Liver (tissue), 9 donors: ENCODE data around the gene MTA2. TPM values are rescaled to one million over a fixed set of nuclear protein-coding genes. Genes with fewer than 3 reads are reported as not detected.

Source experiments
- DNase-seq: peaks from one replicate; pipeline ENCODE4 v3.0.0-alpha.2; 2017; ENCODE audit warnings: low spot score
- H3K27ac ChIP-seq, 2 donors: one replicate each; pipeline ENCODE4 v1.7.0; 2013; ENCODE audit warnings: inconsistent platforms in 2 of 2, low read length in 2 of 2, control low read depth in 1 of 2, low read depth in 1 of 2, mild to moderate bottlenecking in 1 of 2
- H3K27me3 ChIP-seq, 4 donors: one replicate each; pipeline versions ENCODE4 v1.6.1 to v1.7.0; 2013; ENCODE audit warnings: low read length in 3 of 4, inconsistent platforms in 1 of 4, mild to moderate bottlenecking in 1 of 4, moderate library complexity in 1 of 4; ENCODE audit not compliant: control insufficient read depth in 4 of 4, insufficient read depth in 4 of 4
- H3K36me3 ChIP-seq, 4 donors: one replicate each; pipeline versions ENCODE4 v1.6.1 to v1.7.0; 2013; ENCODE audit warnings: low read length in 3 of 4, mild to moderate bottlenecking in 3 of 4, low read depth in 1 of 4, moderate library complexity in 1 of 4; ENCODE audit not compliant: control insufficient read depth in 4 of 4, insufficient read depth in 3 of 4
- H3K4me1 ChIP-seq, 4 donors: one replicate each; pipeline versions ENCODE4 v1.6.1 to v1.7.0; 2013; ENCODE audit warnings: low read length in 3 of 4, mild to moderate bottlenecking in 3 of 4, moderate library complexity in 1 of 4; ENCODE audit not compliant: control insufficient read depth in 4 of 4, insufficient read depth in 4 of 4
- H3K4me3 ChIP-seq, 3 donors: one replicate each; pipeline versions ENCODE4 v1.6.1 to v1.7.0; 2013; ENCODE audit warnings: low read length in 3 of 3, control low read depth in 1 of 3, low read depth in 1 of 3, mild to moderate bottlenecking in 1 of 3
- H3K9ac ChIP-seq, 2 donors: one replicate each; pipeline ENCODE4 v1.7.0; 2013; ENCODE audit warnings: low read length in 2 of 2, mild to moderate bottlenecking in 2 of 2, moderate library complexity in 2 of 2, control low read depth in 1 of 2, low read depth in 1 of 2
- H3K9me3 ChIP-seq, 4 donors: one replicate each; pipeline versions ENCODE4 v1.6.1 to v1.7.0; 2013; ENCODE audit warnings: low read length in 3 of 4; ENCODE audit not compliant: control insufficient read depth in 4 of 4
- EGR1 ChIP-seq, 2 donors: IDR thresholded peaks; 2 replicates each; pipeline ENCODE4 v1.6.1; 2016 to 2018; ENCODE audit warnings: antibody characterized with exemption in 2 of 2, low read depth in 2 of 2
- FOXA1 ChIP-seq: IDR thresholded peaks from 2 replicates; pipeline ENCODE4 v1.6.1; 2016; ENCODE audit warnings: antibody characterized with exemption
- FOXA2 ChIP-seq: IDR thresholded peaks from 2 replicates; pipeline ENCODE4 v1.6.1; 2016; ENCODE audit warnings: antibody characterized with exemption
- GABPA ChIP-seq, 2 donors: IDR thresholded peaks in 1 of 2; conservative IDR thresholded peaks in 1 of 2; 2 replicates each; pipeline ENCODE4 v1.6.1; 2016; ENCODE audit warnings: antibody characterized with exemption in 2 of 2, mild to moderate bottlenecking in 1 of 2, moderate library complexity in 1 of 2
- HNF4A ChIP-seq, 2 donors: conservative IDR thresholded peaks; 2 replicates each; pipeline ENCODE4 v1.6.1; 2016; ENCODE audit warnings: antibody characterized with exemption in 2 of 2, mild to moderate bottlenecking in 2 of 2
- HNF4G ChIP-seq: IDR thresholded peaks from 2 replicates; pipeline ENCODE4 v1.6.1; 2016; ENCODE audit warnings: antibody characterized with exemption
- JUND ChIP-seq, 2 donors: IDR thresholded peaks; 2 replicates each; pipeline ENCODE4 v1.6.1; 2016; ENCODE audit warnings: antibody characterized with exemption in 2 of 2
- NR2F2 ChIP-seq: IDR thresholded peaks from 2 replicates; pipeline ENCODE4 v1.6.1; 2016; ENCODE audit warnings: antibody characterized with exemption
- RAD21 ChIP-seq, 2 donors: IDR thresholded peaks; 2 replicates each; pipeline ENCODE4 v1.6.1; 2016; ENCODE audit warnings: antibody characterized with exemption in 2 of 2, mild to moderate bottlenecking in 2 of 2
- REST ChIP-seq: IDR thresholded peaks from 2 replicates; pipeline ENCODE4 v1.6.1; 2016; ENCODE audit warnings: antibody characterized with exemption, mild to moderate bottlenecking
- RXRA ChIP-seq, 2 donors: IDR thresholded peaks; 2 replicates each; pipeline ENCODE4 v1.6.1; 2017 to 2018; ENCODE audit warnings: antibody characterized with exemption in 2 of 2, mild to moderate bottlenecking in 1 of 2
- SP1 ChIP-seq: IDR thresholded peaks from 2 replicates; pipeline ENCODE4 v1.6.1; 2018; ENCODE audit warnings: antibody characterized with exemption, mild to moderate bottlenecking
- TAF1 ChIP-seq: conservative IDR thresholded peaks from 2 replicates; pipeline ENCODE4 v1.6.1; 2016; ENCODE audit warnings: antibody characterized with exemption, mild to moderate bottlenecking
- YY1 ChIP-seq: IDR thresholded peaks from 2 replicates; pipeline ENCODE4 v1.6.1; 2016; ENCODE audit warnings: antibody characterized with exemption, mild to moderate bottlenecking
- ZBTB33 ChIP-seq: IDR thresholded peaks from 2 replicates; pipeline ENCODE4 v1.6.1; 2016; ENCODE audit warnings: antibody characterized with exemption
- WGBS: extraction: QIAGEN DNeasy Blood & Tissue Kit; methylation state at CpG from one replicate; pipeline ENCODE4 v1.1.7; 2013; 5-methylcytosine and 5-hydroxymethylcytosine counted together
- polyA plus RNA-seq, 2 donors: library from polyadenylated mRNA; stranded (reverse) in 1 of 2; unstranded in 1 of 2; fragments of 200-250 nt in 1 of 2; fragments of >200 nt in 1 of 2; fragmentation: Nextera tagmentation in 1 of 2; extraction: Ambion mirVana in 1 of 2; gene quantifications; one replicate each; pipeline versions ENCODE4 v1.2.1 to v1.2.3, GENCODE V29; 2013 to 2015
- total RNA-seq, 2 donors: library from RNA; depleted of rRNA; stranded (reverse); fragments of >200 nt; gene quantifications; one replicate each; pipeline ENCODE4 v1.2.3, GENCODE V29; 2014
- TF ChIP-seq, protein P1 (sequence below): fragments of 150-350 bp; IDR thresholded peaks from 2 replicates; pipeline ENCODE4 v1.5.1; 2017; ENCODE audit warnings: improper control_type of control experiment, low read depth, low read length; ENCODE audit not compliant: missing input control
- TF ChIP-seq, protein P2 (sequence below): IDR thresholded peaks from 2 replicates; pipeline ENCODE4 v1.6.1; 2016; ENCODE audit warnings: antibody characterized with exemption
- TF ChIP-seq, protein P3 (sequence below): IDR thresholded peaks from 2 replicates; pipeline ENCODE4 v1.6.1; 2016; ENCODE audit warnings: antibody characterized with exemption
- donor health status: healthy.
- donor health status: healthy.
- donor health status: healthy.
- donor health status: healthy.
- donor health status: healthy.

The MTA2 gene
- total and polyA plus RNA-seq, 4 donors: 4.4 to 55.3 (median 32.3) TPM

GRCh38 chr11:62545437-62546243 lies 56.0 kb downstream of the MTA2 start (continued):
- TF ChIP-seq REST (peak; percentile 18), JUND (IDR thresholded peaks at IDR 0.05) (no peak), RAD21 (IDR thresholded peaks at IDR 0.05) (peak; percentile 21 to 30), ZBTB33 (no peak), HNF4A (conservative IDR thresholded peaks at IDR 0.05) (no peak), HNF4G (no peak)

- no peaks in the 10 kb centered on the region for H3K36me3 ChIP-seq
- WGBS: 8% methylated on average over 32 of the region's 32 CpGs
- DNase-seq: no peak
These were observed 56.9 kb downstream of the MTA2 start for GRCh38 chr11:62544581-62545436.

More at GRCh38 chr11:62544581-62545436, 56.9 kb downstream of the MTA2 start:
- TF ChIP-seq HNF4A (conservative IDR thresholded peaks at IDR 0.05) (no peak), NR2F2 (no peak), FOXA1 (no peak), ZBTB33 (no peak), TAF1 (no peak), FOXA2 (no peak), RXRA (IDR thresholded peaks at IDR 0.05) (no peak), JUND (IDR thresholded peaks at IDR 0.05) (no peak), HNF4G (no peak), GABPA (IDR thresholded peaks at IDR 0.05 in 1 of 2, conservative IDR thresholded peaks at IDR 0.05 in 1 of 2) (no peak), RAD21 (IDR thresholded peaks at IDR 0.05) (no peak), SP1 (no peak), REST (no peak), YY1 (no peak), EGR1 (IDR thresholded peaks at IDR 0.05; ENCODE audit: low read depth in 2 of 2) (no peak)
- TF ChIP-seq, protein P1, sequence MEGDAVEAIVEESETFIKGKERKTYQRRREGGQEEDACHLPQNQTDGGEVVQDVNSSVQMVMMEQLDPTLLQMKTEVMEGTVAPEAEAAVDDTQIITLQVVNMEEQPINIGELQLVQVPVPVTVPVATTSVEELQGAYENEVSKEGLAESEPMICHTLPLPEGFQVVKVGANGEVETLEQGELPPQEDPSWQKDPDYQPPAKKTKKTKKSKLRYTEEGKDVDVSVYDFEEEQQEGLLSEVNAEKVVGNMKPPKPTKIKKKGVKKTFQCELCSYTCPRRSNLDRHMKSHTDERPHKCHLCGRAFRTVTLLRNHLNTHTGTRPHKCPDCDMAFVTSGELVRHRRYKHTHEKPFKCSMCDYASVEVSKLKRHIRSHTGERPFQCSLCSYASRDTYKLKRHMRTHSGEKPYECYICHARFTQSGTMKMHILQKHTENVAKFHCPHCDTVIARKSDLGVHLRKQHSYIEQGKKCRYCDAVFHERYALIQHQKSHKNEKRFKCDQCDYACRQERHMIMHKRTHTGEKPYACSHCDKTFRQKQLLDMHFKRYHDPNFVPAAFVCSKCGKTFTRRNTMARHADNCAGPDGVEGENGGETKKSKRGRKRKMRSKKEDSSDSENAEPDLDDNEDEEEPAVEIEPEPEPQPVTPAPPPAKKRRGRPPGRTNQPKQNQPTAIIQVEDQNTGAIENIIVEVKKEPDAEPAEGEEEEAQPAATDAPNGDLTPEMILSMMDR: no peak
- TF ChIP-seq, protein P2, sequence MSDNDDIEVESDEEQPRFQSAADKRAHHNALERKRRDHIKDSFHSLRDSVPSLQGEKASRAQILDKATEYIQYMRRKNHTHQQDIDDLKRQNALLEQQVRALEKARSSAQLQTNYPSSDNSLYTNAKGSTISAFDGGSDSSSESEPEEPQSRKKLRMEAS: no peak
- TF ChIP-seq, protein P3, sequence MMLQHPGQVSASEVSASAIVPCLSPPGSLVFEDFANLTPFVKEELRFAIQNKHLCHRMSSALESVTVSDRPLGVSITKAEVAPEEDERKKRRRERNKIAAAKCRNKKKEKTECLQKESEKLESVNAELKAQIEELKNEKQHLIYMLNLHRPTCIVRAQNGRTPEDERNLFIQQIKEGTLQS: no peak
- Histone ChIP-seq H3K27me3 (no peaks in the 10 kb centered on the region), H3K9me3 (no peaks in the 10 kb centered on the region), H3K27ac (peak overlapping the region; percentile 72 to 94), H3K4me3 (peak overlapping the region; percentile 68 to 91 (median 79)), H3K9ac (peak overlapping the region; percentile 50 to 66), H3K4me1 (peaks cover 19 to 89% (median 75%) of the 10 kb centered on the region in 4 donors)
